ENCODE measurements around the gene SLC24A5.

SLC24A5 gene

GRCh38 chr15:48191574-48192225 is 70.9 kb downstream of the SLC24A5 start, which contains the start of gene CTXN2:
Gene CTXN2, plus strand, starts transcription at chr15:48191665. Its CDS starts 9,636 bp downstream, at chr15:48201301.
- DNase-seq: no peak

Measured in effector CD4-positive, alpha-beta T cell (primary cell).